ENCODE results near the gene OR2AJ1.

GRCh38 chr1:247913786-247914185 is 10.9 kb upstream of the OR2AJ1 start:
- TF ChIP-seq CTCF (IDR thresholded peaks at IDR 0.05) = no peak
- no peak for TF ChIP-seq EP300 (IDR thresholded peaks at IDR 0.05)
- TF ChIP-seq POLR2A (IDR thresholded peaks at IDR 0.05; ENCODE audit: low read depth) = no peak
- no peak for TF ChIP-seq POLR2AphosphoS5 (IDR thresholded peaks at IDR 0.05)

Measured in esophagus muscularis mucosa (tissue), 4 donors.